ENCODE data around the gene SHB.

SHB gene

DNA sequence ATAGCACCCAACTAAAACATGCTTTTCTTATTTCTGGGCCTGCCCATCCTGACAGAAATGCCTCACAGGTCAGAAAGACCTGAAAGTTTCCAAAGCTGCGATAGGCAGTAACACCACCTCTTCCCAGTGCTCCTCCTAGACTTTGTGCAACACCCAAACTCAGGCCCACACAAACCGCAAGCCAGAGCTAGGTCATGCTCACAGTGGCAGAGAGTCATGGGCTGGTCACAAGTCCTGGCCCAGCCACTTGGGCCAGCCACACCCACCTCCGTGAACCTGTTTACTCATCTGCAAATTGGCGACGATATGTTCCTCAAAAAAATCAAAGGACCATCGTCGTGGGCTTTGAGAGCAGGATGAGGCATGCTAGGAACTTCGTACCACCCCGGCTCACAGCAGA is 121.0 kb downstream of the SHB start:
- no peak for DNase-seq

DNA sequence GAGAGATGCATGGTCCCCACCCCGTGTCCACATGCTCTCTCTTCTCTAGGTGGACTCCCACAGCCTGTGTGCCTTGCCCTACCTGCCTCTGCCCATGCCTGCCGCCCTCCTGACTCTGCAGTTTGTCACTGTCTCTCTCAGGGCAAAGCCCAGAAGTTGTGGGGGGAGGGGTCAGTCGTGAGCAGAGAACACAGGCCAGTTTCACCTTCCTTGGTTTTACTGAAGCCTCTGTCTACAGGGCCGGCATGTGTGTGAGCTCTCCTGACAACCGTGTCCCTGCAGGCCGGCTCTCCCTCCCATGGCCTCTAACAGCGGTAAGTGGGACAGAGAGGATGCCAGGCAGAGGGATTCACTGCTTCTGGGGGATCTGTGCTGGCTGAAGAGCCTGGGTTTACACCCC is 121.6 kb downstream of the SHB start:
- no peak for DNase-seq

DNA sequence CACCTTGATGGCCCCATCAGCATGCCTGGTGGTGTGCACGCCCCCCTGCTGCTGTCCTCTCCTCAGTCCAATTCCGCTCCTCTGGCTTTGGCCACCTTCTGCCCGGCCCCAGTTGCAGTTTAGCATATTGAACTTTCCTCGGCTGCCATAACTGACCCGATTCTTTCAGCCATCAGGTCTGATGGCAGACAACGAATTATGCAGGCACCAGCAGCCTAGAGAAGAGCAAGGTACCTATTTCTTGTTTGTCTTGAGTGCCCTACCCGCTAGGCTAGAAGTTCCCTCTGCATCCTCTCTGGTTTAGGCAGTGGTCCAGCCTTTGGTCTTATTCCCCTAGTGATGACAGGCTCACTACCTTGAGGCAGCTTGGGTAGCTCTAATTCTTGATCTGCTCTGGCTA is 122.1 kb downstream of the SHB start:
- no peak for DNase-seq

DNA sequence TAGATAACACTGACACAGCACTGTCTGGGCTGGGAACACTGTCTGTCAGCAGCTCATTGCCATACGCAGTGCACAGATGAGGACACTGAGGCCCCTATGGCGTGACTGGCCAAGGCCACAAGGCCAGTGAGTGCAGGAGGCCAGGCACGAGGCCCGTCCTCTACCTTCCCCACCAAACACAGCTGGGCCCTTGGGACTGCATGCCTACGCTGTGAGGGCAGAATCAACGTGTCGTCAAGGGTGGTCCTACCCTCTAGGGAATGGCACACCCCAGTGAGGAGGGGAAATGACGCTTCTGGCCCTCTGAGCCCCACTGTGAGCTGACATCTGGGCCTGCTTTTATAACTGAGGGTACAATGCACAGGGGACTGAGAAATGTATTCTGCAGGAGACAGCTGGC is 123.0 kb downstream of the SHB start:
- DNase-seq = no peak

DNA sequence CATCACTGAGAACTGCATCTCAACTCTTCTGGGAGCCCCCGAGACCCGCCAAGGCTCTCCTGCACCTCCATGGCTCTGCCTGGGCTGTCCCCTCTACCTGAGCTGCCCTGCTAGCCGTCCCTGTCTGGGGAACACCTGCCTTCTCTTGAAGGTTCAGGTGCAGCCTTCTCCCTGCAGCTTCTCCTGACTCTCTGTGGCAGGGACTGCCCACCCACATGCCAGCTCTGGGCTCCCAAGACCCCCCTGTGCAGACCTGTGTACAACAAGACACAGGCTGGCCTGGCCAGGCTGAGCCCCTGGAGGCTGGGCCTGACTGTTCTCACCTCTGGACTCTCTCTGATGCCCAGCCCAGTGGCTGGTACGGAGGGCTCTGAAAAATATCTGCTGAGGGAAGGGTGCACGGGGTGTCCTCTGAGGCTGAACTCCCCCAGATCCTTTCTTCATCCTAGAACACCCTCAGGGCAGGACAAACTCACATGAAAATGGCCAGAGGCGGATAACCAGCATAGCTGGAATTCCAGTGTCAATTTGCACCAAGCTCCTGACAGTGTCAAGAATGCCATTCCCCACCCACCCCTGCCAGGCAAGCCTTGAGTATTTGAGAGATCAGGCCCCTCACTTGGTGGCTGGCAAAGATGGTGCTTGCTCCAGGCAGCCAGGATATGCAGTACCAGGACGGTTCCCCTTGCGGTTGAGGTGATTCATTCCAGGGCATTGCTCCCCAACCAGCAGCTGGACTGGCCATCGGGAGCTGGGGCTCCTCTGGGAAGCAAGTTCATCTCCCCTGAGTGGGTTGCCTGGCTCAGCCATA is 124.2 kb downstream of the SHB start:
- DNase-seq = no peak

DNA sequence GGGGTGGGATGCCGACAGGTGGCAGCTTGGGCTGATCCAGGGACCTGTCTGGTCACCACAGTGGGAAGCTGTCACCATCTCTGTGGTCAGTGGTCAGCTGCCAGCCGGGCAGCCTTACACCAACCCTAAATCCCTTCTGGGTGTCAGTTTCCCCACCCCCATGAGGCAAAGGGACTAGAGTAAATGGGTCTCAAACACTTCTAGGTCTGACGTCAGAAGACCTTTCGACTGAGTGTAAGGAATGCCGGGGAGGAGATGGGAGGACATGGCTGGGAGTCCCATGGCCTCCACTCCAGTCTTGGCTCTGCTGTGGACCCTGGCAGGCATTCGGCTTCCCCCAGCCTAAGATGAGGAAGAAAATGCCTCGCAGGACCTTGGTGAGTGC is 124.8 kb downstream of the SHB start:
- no peak for DNase-seq

DNA sequence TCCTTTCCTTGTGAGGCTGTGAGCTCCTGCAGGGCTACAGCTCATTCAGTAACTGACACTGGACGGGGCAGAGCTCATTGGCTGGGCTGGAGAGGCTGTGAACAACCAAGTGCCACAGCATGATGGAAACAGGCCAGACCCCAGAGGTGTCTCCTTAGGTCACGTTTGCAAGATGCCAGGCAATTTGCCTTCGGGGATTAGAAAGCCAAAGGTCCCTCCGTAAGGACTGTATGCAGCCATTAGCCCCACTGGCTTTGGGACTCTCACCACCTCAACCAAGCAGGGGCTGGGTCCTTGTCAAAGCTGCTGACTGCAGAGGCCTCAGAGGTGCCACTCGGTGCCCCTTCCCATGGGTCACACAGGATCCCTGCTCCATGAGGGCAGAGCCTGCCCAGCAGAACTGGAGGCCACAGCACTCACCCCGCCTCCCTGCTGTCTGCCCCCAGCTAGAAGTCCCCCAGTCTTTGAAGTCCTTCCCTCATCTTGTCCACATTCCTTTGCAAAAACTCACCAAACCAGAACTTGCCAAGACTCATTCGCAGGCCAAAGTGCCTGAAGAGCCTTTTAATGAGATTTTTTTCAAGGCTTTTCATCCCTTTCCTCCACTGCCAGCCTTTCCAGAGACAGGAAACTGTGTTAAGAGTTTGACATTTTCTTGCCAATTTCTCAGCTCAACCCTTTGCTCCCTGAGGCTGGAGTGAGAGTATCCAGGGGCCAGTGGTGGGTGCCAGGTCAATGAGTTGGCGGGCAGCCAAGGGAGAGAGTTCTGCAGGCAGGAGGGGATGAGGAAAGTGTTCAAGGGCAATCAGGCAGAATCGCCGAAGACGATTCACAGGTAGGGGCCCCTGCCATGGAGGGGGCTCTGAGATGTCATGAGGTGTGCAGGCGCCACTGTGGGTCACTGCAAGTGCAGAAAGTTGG is 125.4 kb downstream of the SHB start:
- no peak for DNase-seq

DNA sequence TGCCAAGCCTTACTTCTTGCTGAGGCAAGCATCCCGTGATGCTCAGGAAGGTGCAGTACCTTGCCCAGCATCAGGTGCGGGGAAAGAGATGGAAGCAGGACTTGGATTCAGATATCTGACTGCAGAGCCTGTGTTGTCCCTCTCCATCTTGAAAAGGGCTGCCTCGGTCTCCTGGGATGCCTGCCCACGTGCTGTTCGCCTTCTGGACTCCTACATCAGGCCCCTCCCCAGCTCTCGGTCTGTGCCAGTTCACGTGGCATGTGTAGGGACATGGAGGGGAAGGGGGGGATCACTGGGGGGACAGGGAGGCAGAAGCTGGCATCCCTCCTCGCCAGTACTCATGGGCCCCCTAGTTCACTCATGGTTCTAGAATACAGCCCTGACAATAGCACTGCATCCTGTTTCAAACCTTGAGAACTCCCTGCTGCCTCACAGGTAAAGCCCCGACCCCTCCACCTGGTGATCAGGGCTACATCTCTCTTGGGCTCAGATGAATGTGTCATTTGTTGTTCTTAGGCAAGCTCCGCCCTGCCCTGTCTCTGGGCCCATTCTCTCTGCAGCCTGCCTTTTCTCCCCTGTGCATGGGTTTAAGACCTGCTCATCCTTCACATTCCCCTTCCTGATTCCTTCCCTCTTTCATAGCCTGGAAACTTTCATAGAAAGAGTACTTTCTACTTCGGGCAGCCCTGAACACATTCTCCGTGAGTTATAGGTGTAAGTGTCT is 126.2 kb downstream of the SHB start:
- no peak for DNase-seq

DNA sequence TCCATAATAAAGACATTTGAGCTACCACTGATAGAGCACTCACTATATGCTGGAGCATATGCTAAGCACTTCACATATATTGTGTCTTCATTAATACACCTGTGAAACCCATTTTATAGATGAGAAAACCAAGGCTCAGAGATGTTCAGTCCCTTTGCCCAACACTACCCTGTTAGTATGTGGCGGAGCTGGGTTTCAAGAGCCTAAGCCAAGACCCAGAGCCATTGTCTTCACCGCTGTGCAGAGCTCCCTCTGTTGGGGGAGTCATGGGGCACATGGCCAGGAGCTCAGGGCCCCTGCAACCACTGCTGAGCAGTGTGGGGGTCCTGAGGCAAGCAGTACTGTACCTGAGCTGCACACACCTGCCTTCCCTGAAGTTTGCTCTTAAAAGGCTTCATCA is 127.8 kb downstream of the SHB start:
- DNase-seq = no peak

DNA sequence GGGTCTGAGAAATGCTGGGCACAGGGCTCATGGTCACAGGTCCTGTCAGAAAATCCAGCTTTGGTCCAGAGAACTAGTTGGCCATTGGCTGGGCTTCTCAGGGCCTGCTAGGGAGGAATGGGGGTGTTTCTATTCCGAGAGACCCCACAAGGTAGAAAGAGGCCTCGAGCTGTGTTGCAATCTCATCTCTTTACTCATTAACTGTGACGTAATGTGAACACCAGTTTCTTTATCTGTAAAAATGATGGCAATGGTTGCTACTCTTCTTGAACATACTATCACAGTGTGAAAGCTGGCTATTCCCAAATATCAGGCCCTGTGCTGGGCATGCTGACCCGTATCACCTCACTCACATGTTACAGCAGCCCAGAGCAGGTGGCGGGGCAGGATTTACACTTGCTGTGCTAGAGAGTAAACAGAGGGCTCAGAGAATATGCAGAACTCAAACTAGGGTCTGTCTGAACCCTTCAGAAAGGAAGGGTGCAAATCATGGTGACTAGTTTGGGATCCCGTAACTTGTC is 129.4 kb downstream of the SHB start:
- DNase-seq = no peak

DNA sequence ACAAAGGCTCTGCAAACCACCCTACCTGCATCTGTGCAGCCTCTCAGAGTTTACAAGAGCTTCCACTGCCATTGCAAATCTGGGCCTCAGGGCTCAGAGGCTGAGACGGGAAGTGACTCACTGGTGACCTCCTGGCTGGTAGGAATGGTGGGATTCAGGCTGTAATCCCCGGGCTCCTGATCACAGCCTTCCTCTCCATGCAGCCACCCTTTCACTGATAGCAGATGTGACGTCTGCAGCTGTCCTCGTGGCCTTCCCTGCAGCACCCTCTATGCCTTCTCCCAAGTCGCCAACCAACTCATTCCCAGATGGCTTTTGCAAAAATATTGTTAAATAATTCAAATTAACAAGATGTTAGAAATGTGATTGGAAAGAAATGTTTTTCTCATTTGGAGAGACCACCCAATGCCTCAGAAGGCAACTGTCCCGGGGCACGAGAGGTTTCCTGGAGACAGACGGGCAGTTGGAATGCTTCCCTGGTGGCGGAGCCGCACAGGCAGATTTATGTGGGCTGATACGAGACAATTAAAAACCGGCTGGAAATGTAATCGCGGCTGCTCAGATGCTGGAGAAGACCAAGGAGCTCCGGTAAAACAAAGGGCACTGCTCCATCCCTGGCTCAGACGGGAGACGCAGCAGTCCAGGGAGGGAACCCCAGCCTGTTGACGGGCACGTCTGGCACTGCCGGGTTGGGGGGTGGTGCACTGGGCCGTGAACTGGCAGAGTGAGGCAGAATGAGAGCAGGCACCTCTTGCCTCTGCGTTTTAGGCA is 130.7 kb downstream of the SHB start:
- no peak for DNase-seq

DNA sequence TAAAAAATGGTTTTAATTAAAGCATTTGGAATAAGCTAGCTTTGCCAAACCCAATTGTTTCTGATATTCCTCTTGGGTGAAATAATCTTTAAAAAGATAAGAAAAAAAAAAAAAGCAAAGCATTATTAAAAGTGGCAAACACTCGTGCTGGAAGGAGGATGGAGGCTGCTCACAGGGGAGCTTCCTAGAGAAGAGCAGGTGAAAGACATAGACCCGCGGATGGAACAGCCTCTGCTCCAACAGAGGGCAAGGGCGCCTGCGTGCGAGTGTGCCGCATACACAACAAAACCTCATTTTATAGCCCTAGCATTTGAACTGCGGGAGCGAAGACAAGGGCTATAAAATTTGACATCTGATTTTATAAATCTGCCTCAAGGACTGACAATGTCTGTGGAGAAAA is 131.7 kb downstream of the SHB start:
- no peak for DNase-seq

DNA sequence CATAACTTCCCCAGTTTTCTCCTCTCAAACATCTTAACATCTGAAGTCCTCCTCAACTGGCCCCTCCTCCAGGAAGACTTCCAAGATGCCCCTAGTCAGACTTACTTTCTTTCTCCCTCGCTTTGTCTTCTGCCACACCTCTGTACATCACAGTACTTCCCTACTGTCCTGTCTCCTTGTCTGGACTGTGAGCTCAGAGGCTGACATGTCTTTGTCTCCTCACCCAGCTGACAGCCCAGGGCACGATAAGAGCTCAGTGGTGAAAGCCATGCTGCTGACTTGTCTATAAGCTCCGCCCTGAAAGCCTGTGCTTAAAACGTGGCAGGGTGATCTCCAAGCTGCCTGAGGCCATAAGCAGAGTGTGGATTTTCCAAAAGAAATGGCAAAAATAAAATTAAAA is 132.1 kb downstream of the SHB start:
- no peak for DNase-seq

DNA sequence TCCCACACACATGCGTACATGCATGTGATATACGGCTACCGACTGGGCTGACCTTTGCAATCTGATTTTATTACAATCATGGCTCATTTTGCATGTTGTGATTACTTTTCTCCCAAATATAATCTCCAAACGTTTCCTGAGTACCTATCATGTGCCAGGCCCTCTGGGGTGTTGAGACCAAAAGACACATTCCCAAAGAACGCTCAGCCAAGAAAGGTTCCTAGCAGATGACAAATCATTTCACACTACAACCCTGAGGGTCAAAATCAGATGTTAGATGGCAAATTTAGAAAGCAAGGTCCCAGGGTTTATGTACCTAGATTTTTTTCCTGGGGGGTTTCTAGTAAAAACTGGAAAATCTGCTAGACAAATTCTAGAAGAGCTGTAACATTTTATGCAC is 132.7 kb downstream of the SHB start:
- DNase-seq = no peak

DNA sequence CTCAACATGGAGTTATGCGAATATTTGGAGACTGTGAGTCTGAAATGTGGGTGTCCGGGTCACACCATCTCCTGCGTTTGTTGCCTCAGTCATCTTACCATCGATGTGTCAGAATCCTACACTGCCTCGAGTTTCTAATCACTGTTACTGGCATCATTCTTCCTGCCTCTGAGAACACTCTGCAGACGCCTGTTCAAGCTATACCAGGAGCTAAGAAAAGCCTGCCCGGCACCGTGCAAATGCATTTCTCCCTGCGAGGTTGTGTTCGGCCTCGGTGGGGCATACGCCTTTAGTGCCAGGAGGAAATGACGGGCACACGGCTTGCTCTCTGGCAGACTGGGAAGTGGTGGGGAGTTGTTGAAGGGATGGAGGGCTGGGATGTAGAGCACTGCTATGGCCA is 133.9 kb downstream of the SHB start:
- DNase-seq = no peak

DNA sequence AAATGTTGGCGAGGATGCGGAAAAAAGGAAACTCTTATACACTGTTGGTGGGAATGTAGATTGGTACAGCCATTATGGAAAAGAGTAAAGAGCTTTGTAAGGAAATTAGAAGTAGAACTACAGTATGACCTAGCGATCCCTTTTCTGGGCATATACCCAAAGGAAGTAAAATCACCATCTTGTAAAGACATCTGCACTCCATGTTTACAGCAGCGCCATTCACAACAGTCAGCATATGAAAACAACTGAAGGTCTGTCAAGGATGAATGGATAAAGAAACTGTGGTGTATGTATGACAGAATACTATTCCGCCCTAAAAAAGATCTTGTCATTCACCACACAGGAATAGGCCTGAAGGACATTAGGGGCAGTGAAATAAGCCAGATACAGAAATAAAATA is 137.4 kb downstream of the SHB start:
- DNase-seq = no peak

DNA sequence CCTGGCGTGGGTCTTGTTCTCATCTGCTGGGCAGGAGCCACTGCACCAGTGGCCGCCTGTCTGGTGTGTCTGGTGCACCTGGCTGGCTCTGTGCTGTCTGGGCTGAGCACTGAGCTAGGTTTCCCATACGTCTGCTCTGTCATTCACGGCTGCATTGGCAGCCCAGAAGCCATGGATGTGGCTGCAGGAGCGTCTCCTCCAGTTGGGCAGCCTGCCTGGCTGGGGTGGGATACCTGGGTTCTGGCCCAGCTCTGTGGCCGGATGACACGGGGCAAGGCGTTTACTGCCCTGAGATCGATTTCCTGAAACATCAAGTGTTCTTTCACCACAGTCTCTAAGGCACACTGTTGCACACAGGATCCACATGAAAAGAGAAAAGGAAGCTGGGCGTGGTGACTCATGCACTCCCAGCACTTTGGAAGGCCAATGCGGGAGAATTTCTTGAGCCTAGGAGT is 139.6 kb downstream of the SHB start:
- no peak for DNase-seq

DNA sequence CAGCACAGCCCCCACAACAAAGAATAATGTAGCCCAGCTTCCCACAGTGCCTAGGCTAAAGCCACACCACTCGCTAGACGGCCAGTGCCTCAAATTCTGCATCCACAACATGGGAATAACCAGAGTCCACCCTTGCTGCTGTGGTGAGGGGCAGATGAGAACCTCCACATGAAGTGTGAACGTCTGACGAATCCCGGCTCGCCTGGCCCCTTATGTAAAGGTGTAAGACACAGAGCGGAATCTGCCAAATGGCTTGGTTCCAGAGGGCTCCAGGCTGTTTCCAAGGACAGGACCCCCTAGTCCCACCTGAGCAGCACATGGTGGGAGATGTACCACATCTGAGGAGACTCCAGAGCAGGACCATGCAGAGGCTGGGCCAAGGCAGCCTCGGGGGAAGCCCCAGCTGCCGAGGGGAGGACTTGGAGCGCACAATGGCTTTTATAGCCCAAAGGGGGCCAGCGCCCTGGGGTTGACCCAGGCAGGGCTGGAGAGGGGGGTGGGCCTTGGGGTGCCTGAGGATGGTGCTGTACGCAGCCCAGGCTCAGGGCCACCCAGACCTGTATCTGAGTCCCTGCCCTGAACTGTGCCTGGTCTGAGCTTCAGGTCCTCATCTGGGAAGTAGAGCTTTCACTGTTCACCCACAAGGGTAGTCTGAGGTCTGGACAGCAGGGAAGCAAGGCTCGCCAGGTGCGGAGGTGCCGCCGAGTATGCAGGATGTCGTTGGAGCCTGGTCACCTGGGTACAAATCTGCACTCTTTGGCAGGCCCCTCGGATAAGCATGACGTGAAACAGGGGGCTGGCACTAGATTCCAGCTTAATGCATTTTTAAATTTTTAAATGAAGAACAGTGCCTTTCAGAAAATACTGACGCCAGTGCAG is 140.2 kb downstream of the SHB start:
- no peak for DNase-seq

DNA sequence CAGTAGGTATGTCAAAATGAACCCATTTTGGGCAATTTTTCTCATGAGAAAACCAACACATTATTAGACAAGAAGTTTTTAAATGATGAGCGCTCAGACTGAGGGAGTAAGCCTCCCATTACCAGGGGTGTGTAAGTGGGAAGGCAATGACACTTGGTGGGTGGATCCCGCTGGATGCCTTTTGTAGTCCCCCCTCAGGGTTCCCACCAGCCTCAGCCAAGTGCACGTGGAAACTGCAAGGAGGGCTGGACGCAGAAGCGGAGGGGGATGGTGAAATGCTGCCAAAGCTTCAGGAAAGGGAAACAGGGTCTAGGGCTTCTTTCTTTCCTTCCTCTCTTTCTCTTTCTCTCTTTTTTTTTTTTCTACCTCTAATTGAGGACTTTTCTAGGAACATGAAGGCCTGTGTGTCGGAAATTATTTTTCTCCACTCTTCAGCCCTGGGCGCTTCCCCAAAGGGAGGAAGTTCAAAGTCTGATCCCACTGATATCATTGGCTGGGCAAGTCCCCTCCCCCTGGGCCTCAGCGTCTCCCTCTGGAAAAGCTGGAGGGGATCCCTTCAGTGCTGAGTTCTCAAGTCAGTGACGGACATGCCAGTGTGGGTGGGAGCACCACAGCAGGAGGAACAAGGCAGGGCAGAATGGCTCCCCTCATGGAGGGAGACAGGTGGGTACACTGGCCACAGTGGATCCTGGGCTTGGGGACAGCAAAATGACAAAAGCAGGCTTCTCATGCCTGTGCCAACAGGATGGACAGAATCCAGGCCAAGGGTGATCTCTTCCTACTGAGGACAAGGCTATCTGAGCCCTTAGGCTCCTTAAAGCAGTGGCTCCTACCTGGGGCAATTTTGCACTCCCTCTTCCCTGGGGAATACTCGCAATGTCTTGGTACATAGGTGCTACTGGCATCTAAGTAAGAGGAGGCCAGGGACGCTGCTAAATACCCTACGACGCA is 141.2 kb downstream of the SHB start:
- DNase-seq = no peak

DNA sequence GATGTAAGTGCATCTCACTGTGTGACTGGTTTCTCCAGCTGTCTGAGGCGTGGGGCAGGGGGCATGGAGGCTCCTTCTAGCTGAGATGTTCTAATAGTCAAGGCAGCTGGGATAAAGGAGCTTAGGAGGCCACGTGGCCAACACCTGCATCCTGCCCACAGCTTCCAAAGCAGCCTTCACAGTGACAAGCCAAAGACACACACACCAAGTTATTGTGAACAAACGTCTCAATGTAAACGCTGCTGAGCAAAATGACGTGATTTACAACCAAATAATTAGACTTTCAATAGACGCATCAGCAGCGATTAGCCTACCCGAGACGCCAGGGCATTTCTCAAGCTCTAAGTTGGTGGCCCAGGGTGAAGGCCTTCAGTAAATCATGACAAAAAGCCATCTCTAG is 141.9 kb downstream of the SHB start:
- no peak for DNase-seq
